M059J (cell line): Measurements from ENCODE around the gene SLC6A7. TPM values are rescaled to one million over a fixed set of nuclear protein-coding genes. Genes with fewer than 3 reads are reported as not detected.
A peak's percentile ranks its signal among the peaks of the same experiment; 100 is the strongest.

Experiments
- DNase-seq: peaks from one replicate; pipeline ENCODE4 v3.0.0-alpha.2; 2012; ENCODE audit warnings: low read depth
- total RNA-seq: library from RNA; depleted of rRNA; stranded (reverse); fragments of >200 nt; shearing (Covaris generic); gene quantifications from 2 replicates; pipeline ENCODE4 v1.2.3, GENCODE V29; 2014

SLC6A7 gene
- total RNA-seq, 1 experiment from 2014 or later, result not detected

DNA sequence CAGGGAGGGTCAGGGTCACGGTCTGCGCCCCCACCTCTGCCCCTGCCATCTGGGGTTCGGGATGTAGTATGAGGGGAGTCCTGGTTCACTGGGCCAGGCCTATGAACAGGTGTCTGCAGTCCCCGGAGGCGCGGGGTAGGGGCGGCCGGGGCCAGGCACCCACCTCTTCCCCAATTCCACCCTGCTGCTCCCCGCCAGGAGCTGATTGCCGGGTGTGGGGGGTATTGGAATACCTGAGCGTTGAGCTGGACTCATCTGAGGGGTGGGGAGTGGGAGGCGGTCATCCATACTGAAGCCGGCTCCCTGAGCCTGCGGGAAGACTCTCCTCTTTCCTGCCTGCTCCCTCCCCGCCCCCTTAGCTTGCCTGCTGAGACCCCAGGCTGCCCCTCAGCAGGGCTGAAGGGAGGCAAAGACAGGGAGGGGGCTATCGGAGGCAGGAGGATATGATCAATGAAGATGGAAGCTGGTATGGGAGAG, 679 bp downstream of the SLC6A7 start:
- DNase-seq, result no peak

GRCh38 chr5:150190987-150191386, 1.1 kb downstream of the SLC6A7 start:
- DNase-seq, result no peak

DNA sequence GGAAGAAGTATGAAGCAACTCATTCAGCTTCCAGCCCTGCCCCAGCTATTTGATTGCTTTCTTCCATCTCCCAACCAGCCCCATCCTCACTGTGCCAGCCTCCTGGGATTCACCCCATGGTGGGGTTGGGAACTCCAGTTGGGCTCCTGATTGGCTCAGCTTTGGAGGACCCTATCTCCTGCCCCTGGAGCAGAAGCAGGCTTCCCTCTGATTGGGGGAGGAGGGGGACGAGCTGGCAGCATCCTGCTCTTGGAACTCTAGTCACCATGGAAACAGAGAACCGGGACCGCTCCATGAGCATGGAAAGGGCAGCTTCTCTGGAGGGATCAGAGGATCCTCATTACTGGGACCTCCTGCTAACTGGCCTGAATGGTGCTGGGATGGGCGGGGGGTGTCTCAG, 2.6 kb downstream of the SLC6A7 start:
- no peak for DNase-seq

- no peak for DNase-seq
Measured at GRCh38 chr5:150195736-150196485, 6.0 kb downstream of the SLC6A7 start.

- no peak for DNase-seq
Measured at GRCh38 chr5:150196514-150196913, 6.7 kb downstream of the SLC6A7 start.

DNA sequence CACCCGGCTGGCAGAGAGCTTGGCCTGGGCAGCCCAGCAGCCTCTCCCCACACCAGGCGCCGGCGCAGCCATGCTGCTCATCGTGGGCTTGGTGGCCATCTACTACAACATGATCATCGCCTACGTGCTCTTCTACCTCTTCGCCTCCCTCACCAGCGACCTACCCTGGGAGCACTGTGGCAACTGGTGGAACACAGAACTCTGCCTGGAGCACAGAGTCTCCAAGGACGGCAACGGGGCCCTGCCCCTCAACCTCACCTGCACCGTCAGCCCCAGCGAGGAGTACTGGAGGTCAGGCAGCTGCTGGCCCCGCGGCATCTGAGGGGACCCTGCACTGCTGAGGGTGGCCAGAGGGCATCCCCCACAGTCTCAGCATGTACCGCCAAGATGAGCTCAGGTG, 7.1 kb downstream of the SLC6A7 start:
- DNase-seq, result no peak

DNA sequence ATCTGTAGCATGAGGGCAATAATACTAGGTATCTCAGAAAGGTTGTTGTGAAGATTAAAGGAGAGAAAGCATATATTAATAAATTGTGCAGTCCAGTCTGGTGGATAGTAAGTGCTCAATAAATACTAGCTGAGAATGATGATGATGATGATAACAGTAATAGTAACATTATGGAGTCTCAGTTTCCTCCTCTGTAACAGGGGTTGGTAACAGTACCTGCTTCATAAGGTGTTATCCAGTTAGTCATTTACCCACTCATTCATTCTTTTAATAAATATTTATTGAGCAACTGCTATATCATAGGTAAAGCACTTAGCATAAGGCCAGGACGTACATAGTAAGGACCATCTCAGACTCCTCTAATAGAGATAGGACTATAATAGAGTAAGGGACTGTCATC, 7.6 kb downstream of the SLC6A7 start:
- DNase-seq, result no peak

DNA sequence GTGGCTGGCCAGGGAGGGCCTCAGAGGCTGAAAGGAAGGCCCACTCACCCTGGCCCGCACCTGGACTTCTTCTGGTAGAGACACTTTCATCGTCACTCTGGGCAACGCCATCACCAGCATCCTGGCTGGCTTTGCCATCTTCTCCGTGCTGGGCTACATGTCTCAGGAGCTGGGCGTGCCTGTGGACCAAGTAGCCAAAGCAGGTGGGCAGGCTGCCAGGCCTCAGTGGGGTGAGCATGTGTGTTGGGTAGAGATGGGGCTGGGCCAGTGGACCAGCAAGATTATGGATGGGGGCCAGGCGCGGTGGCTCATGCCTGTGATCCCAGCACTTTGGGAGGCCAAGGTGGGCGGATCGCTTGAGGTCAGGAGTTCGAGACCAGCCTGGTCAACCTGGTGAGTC, 12.6 kb downstream of the SLC6A7 start:
- no peak for DNase-seq

- DNase-seq, result no peak
Measured at GRCh38 chr5:150203832-150204589, 14.1 kb downstream of the SLC6A7 start.

- no peak for DNase-seq
Measured at GRCh38 chr5:150204590-150204960, 14.7 kb downstream of the SLC6A7 start.

DNA sequence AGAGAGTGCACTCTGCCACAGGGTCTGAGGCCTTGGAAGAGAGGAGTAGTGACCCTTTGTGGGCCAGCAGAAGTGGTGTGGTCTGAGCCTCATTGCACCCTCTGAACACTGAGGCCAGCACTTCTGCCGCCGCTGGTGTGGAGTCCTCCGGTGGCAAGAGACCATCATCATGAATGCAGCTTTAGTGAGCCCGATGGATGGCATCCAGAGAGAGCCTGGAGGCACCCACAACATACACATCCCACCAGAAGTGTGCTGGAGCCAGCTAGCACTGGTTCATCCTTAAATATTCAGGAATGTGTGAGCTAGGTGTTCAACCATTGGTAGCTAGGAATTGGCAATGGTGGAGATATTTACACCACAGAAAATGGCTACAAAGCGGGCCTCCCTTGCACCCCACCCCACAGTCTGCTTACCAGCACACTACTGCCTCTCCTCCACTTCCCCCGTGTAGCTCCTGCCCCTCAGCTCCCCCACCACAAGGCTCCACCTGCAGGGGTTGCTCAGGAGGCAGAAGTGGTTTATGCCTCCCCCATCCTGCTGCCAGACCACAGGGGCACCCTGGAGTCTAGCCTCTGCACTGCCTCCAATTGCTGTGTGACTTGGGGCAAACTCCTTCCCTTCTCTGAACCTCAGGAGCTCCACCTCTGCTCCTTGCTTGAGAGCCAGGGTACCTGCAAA, 16.4 kb downstream of the SLC6A7 start:
- peak; percentile 25 for DNase-seq

DNA sequence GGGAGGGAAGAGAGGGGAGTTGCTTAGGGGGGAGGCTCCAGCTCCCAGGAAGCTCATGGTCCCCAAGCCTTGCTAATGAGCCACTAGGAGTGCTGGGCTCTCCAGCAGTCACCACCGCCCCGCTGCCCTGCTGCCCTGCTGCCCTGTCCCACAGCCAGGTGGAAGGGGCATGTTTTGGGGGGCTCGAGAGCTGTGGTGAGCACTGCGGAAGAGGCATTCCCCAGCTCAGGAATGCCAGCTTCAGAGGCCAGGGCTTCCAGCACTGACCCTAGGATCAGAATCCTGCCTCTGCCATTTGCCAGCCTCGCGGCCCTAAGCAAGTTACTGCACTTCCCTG, 16.9 kb downstream of the SLC6A7 start:
- DNase-seq, result no peak

DNA sequence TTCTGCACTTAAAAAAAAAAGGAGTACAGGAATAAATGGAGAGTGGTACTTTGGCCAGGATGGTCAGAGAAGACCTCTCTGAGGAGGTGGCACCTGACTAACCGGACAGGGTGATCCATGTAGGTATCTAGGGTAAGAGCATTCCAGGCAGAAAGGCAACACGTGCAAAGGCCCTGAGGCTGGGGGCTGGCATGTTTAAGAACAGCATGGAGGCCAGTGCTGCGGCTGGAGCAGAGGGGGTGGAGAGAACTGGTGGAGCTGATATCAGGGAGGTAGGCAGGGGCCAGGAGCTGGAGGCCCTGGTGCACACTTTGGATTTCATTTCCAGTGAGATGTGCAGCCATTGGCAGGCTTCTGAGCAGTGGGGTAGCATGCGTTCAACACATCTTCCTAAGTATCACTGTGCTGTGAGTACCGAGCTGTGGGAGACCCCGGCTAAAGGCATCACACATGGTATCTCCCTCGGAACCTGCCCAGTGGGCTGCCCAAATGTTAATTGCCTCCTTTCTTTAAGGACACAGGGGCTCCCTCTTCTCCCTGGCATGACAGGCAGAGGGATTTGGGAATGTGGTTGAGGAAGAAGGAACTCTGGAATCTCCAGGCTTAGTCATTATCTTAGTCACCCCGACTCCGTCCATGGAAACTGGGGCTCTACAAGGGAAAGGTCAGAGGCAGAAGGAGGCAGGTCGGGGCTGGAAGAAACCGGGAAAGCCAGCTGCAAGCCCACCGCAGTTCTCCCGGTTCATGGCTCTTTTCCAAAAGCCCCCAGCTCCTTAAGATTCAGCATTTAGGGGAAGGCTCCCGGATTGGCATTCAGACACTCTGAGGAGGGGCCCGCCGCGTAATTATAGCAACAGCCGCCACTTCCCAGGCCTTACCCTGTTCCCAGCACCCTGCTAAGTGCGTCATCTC, 18.6 kb downstream of the SLC6A7 start:
- peak; percentile 75 for DNase-seq

DNA sequence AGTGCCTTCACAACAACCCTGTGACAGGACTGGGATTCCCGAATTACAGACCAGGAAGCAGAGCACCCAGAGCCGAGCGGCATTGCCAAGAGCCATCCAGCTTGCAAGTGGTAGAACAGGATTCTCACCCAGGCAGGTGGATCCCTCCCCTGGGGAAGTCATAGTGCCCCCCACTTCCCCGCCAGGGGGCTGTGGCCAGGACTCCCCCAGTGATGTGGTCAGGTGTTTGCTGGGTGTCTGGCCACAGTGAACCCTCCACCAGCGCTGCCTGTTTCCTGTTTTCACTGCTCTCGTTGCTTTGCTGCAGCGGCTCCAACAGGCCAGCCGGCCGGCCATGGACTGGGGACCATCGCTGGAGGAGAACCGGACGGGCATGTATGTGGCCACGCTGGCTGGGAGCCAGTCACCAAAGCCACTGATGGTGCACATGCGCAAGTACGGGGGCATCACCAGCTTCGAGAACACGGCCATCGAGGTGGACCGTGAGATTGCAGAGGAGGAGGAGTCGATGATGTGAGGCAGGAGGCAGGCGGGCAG, 19.3 kb downstream of the SLC6A7 start:
- DNase-seq, result peak; percentile 58

DNA sequence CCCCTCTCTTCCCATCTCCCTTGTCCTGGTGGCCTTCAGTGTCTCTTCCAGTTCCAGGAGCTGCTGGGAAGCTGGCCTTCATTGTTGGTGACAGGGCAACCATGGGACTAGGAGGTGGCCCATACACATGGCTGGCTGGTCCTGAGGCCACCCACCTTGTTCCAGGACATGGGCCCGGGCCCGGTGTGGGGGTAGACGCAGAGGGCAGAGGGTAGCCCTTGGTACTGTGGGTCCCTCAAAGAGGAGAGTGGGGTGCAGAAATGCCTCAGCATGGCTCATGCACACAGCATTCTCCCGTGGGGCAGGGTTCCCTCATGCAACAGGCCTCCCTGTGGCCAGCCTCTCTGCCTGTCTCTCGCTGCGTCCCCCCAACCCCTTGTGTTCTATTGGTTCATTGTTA, 20.8 kb downstream of the SLC6A7 start:
- DNase-seq, result no peak

- no peak for DNase-seq
Measured at GRCh38 chr5:150211156-150212030, 21.5 kb downstream of the SLC6A7 start.

DNA sequence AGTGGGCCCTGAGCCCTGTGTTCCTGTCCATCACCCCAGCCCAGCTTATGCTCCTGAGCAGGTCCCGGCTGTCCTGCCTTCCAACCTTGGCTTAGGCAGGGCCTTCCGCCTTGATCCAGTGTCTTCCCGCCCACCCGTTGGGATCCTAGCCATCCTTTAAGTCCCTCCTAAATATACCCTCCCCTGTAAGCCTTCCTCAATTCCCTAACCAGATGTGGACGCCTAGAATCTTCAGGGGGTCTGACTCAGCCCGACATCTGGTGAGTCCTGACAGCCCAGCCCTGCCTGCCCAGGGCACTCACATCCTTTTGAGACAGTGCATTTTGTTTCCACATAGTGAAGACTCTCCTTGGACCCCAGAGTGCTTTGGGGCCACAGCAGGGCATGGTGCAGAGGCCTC, 23.7 kb downstream of the SLC6A7 start:
- DNase-seq, result no peak

DNA sequence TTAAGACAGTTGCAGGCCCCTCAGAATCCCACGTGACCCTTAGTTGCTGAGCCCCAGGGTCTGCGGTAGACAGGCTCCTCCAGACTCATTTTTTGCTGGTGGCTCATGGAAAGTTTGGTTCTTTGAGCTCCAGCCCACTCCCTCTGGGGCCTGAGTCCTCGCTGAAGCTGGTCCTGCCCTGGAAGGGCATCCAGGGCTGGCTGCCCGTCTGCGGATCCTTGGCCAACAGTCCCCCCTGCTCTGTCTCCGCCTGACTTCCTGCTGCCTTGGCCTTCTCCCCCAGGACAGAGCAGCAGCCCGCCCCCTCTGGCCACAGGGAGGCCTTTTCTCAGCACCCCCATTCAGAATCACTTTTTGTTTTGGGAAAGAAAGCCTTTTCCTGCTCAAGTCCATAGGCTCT, 24.4 kb downstream of the SLC6A7 start:
- no peak for DNase-seq

- no peak for DNase-seq
Measured at GRCh38 chr5:150215979-150216944, 26.4 kb downstream of the SLC6A7 start.
